HepG2 (cell line): ENCODE data around the gene LRRC8E. TPM values are rescaled to one million over a fixed set of nuclear protein-coding genes. Genes with fewer than 3 reads are reported as not detected.

ENCODE experiments used
- ARID4A ChIP-seq: sonication (generic); formaldehyde crosslinking; IDR thresholded peaks from 2 replicates; pipeline ENCODE4 v1.5.0; 2020; ENCODE audit warnings: mild to moderate bottlenecking, missing genetic modification reagents, borderline replicate concordance
- ATF3 ChIP-seq: sonication (generic); formaldehyde crosslinking; IDR thresholded peaks from 2 replicates; pipeline ENCODE4 v1.4.0; 2020; ENCODE audit warnings: missing genetic modification reagents
- KLF16 ChIP-seq, 2 experiments: sonication (generic) in 1 of 2; formaldehyde crosslinking in 1 of 2; IDR thresholded peaks; 2 replicates each; pipeline versions ENCODE4 v1.6.1 to v1.8.0; 2016 to 2023; ENCODE audit warnings: missing genetic modification reagents in 2 of 2, missing compliant biosample characterization in 1 of 2
- KLF9 ChIP-seq: IDR thresholded peaks from 2 replicates; pipeline ENCODE4 v1.6.1; 2016; ENCODE audit warnings: low read depth
- MTA1 ChIP-seq: sonication (generic); formaldehyde crosslinking; IDR thresholded peaks from 2 replicates; pipeline ENCODE4 v1.4.0; 2020; ENCODE audit warnings: missing genetic modification reagents, mild to moderate bottlenecking, borderline replicate concordance
- MXD4 ChIP-seq: IDR thresholded peaks from 2 replicates; pipeline ENCODE4 v1.6.1; 2016; ENCODE audit warnings: mild to moderate bottlenecking, missing biosample characterization, missing genetic modification reagents
- ONECUT2 ChIP-seq: sonication (generic); formaldehyde crosslinking; IDR thresholded peaks from 2 replicates; pipeline ENCODE4 v1.4.0; 2020; ENCODE audit warnings: missing genetic modification reagents
- PCBP1 ChIP-seq: fragments of 200-400 bp; formaldehyde crosslinking; IDR thresholded peaks from 2 replicates; pipeline ENCODE4 v1.6.1; 2017; ENCODE audit warnings: mild to moderate bottlenecking, low read depth, low read length, borderline replicate concordance
- REPIN1 ChIP-seq: sonication (generic); formaldehyde crosslinking; IDR thresholded peaks from 2 replicates; pipeline ENCODE4 v1.8.0; 2022; ENCODE audit warnings: missing genetic modification reagents, low read depth, mild to moderate bottlenecking, borderline replicate concordance
- SATB2 ChIP-seq: sonication (generic); formaldehyde crosslinking; IDR thresholded peaks from 2 replicates; pipeline ENCODE4 v1.5.0; 2020; ENCODE audit warnings: missing genetic modification reagents
- TCF7L2 ChIP-seq: IDR thresholded peaks from 2 replicates; pipeline ENCODE4 v1.6.1; 2011; ENCODE audit warnings: mild to moderate bottlenecking, low read depth, low read length, moderate library complexity
- ZBTB39 ChIP-seq: sonication (generic); formaldehyde crosslinking; IDR thresholded peaks from 2 replicates; pipeline ENCODE4 v1.5.0; 2020; ENCODE audit warnings: missing genetic modification reagents
- ZC3H4 ChIP-seq: sonication (generic); formaldehyde crosslinking; IDR thresholded peaks from 2 replicates; pipeline ENCODE4 v1.4.0; 2020; ENCODE audit warnings: missing genetic modification reagents, borderline replicate concordance
- ZNF136 ChIP-seq: sonication (generic); formaldehyde crosslinking; IDR thresholded peaks from 2 replicates; pipeline ENCODE4 v1.8.1; 2022; ENCODE audit warnings: low read depth, mild to moderate bottlenecking, moderate library complexity, missing genetic modification reagents
- ZNF17 ChIP-seq: sonication (generic); formaldehyde crosslinking; IDR thresholded peaks from 2 replicates; pipeline ENCODE4 v1.5.0; 2020; ENCODE audit warnings: mild to moderate bottlenecking, missing genetic modification reagents
- ZNF350 ChIP-seq: sonication (generic); formaldehyde crosslinking; IDR thresholded peaks from 2 replicates; pipeline ENCODE4 v1.4.0; 2020; ENCODE audit warnings: mild to moderate bottlenecking, low read depth, missing genetic modification reagents, borderline replicate concordance
- ZNF556 ChIP-seq: sonication (generic); formaldehyde crosslinking; IDR thresholded peaks from 2 replicates; pipeline ENCODE4 v1.4.0; 2020; ENCODE audit warnings: mild to moderate bottlenecking, missing genetic modification reagents, borderline replicate concordance
- ZNF564 ChIP-seq: sonication (generic); formaldehyde crosslinking; IDR thresholded peaks from 2 replicates; pipeline ENCODE4 v1.8.1; 2023; ENCODE audit warnings: mild to moderate bottlenecking, missing genetic modification reagents
- ZNF577 ChIP-seq: sonication (generic); formaldehyde crosslinking; IDR thresholded peaks from 2 replicates; pipeline ENCODE4 v1.4.0; 2020; ENCODE audit warnings: mild to moderate bottlenecking, low read depth, missing genetic modification reagents, borderline replicate concordance
- ZNF772 ChIP-seq: sonication (generic); formaldehyde crosslinking; IDR thresholded peaks from 2 replicates; pipeline ENCODE4 v1.5.0; 2020; ENCODE audit warnings: mild to moderate bottlenecking, missing genetic modification reagents
- polyA plus RNA-seq, 8 experiments: library from polyadenylated mRNA; depleted of rRNA in 3 of 8; stranded (reverse) in 7 of 8; unstranded in 1 of 8; fragments of >200 nt; fragmentation: Illumina TruSeq in 4 of 8; extraction: Trizol in 4 of 8; gene quantifications; 2 replicates each; pipeline versions ENCODE4 v1.2.1 to v1.2.3, GENCODE V29; 2011 to 2016; ENCODE audit warnings: low read depth in 4 of 8, missing spikeins in 1 of 8, mixed read lengths in 1 of 8; ENCODE audit not compliant: insufficient read depth in 1 of 8
- total RNA-seq, 5 experiments: library from RNA; depleted of rRNA; stranded (reverse); fragments of >200 nt; fragmentation: Illumina TruSeq; extraction: Trizol; gene quantifications; 2 replicates each; pipeline ENCODE4 v1.2.3, GENCODE V29; 2016; ENCODE audit warnings: low read depth in 1 of 5
- TF ChIP-seq, protein P1 (sequence below): sonication (generic); formaldehyde crosslinking; IDR thresholded peaks from 2 replicates; pipeline ENCODE4 v1.4.0; 2020; ENCODE audit warnings: mild to moderate bottlenecking, missing genetic modification reagents

LRRC8E gene
- total and polyA plus RNA-seq, 2 of the 13 experiments (the other 11 are each of a cell fraction or from before 2014, with no cell fraction given) = 8.0 to 10.3 TPM

DNA sequence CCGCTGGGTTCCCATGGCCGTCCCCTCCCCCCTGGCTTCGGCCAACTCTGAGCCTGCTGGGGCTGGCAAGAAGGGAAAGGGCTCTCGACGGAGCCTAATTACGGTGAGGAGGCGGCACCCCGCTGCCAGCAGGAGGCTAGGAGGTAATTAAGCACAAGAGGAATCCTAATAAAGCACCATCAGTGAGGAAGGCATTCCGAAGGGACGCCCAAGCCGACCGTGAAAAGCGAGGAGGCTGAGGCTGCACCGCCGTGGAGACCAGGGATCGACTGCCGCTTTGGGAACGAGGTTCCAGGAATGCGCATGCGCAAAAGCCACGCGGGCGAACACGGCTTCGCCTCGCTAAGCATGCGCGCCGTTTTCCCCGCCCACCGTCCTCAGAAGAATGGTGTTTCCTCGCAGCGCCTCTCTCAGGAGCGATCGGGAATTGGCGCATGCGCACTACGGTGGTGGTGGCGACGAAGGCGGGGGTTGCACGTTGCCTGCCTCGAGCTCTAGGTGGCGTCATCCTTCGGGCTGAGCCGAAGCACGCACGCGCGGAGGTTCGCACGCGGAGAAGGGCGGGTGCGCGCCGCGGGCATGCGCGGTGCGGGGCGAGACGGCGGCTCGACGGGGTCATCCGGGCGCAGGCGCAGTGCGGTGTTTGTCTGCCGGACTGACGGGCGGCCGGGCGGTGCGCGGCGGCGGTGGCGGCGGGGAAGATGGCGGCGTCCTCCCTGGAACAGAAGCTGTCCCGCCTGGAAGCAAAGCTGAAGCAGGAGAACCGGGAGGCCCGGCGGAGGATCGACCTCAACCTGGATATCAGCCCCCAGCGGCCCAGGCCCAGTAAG is 15.1 kb downstream of the LRRC8E start, which contains the start of gene MAP2K7 (continued):
- TF ChIP-seq ATF3 = peak; percentile 46; the same call in 1 of the 2 replicates
- TF ChIP-seq MTA1 = no peak; the same call in 1 of the 2 replicates
- 0 out of 2 replicates have a peak, but pooled peaks have one; percentile 39 for TF ChIP-seq ZNF772 (CRISPR knock-in tag)
- peak; percentile 83; the same call in 1 of the 2 replicates for TF ChIP-seq PCBP1
- peak; percentile 69 for TF ChIP-seq REPIN1
- TF ChIP-seq ZNF17 (CRISPR knock-in tag) = no peak
- peak; percentile 88; the same call in 1 of the 2 replicates for TF ChIP-seq ZNF136
- TF ChIP-seq KLF9 (CRISPR knock-in tag) = no peak; the same call in 1 of the 2 replicates
- no peak for TF ChIP-seq TCF7L2
- TF ChIP-seq MXD4 (CRISPR knock-in tag) = peak; percentile 95
- no peak for TF ChIP-seq ZC3H4 (CRISPR knock-in tag)
- no peak for TF ChIP-seq ONECUT2 (CRISPR knock-in tag)
- no peak; the same call in none of the 2 replicates for TF ChIP-seq ARID4A (CRISPR knock-in tag)
- TF ChIP-seq, protein P1, sequence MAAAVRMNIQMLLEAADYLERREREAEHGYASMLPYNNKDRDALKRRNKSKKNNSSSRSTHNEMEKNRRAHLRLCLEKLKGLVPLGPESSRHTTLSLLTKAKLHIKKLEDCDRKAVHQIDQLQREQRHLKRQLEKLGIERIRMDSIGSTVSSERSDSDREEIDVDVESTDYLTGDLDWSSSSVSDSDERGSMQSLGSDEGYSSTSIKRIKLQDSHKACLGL (CRISPR knock-in tag) = no peak
- TF ChIP-seq ZNF577 = no peak
- TF ChIP-seq SATB2 (CRISPR knock-in tag) = no peak
- no peak; the same call in 1 of the 2 replicates for TF ChIP-seq ZNF556
- TF ChIP-seq ZNF564 (CRISPR knock-in tag) = no peak; the same call in 1 of the 2 replicates
- peak in 1 of 2 experiments; percentile 73; a peak in 2 of 4 replicates for TF ChIP-seq KLF16 (CRISPR knock-in tag; IDR thresholded peaks at IDR 0.05)
- no peak for TF ChIP-seq ZBTB39
- TF ChIP-seq ZNF350 (CRISPR knock-in tag) = peak; percentile 66; the same call in 1 of the 2 replicates
